CD4-positive, alpha-beta T cell (primary cell): Measurements from ENCODE around the gene LAPTM5. TPM values are rescaled to one million over a fixed set of nuclear protein-coding genes. Genes with fewer than 3 reads are reported as not detected.

ENCODE experiments used
- ATAC-seq: fragments of 200-7000 bp; cut with Tn5 transposase; one replicate; pipeline ENCODE4 v1.10.0; 2022; ENCODE audit warnings: mild to moderate bottlenecking; ENCODE audit not compliant: poor library complexity
- CTCF ChIA-PET: fragments of 350-600 bp; sonication (Branson Sonifier 250); formaldehyde crosslinking; loops from one replicate; lab custom pipeline; 2021; ENCODE audit warnings: antibody characterized with exemption, inconsistent platforms; lab: Charles Lee
- POLR2A ChIA-PET: fragments of 350-600 bp; sonication (Branson Sonifier 250); formaldehyde crosslinking; loops from one replicate; lab custom pipeline; 2021; ENCODE audit warnings: antibody characterized with exemption, inconsistent platforms; lab: Charles Lee
- DNase-seq, 14 experiments: peaks; one replicate each; pipeline ENCODE4 v3.0.0-alpha.2; 2013 to 2020; ENCODE audit warnings: mixed read lengths in 2 of 14
- H3K27ac ChIP-seq, 2 donors: one replicate each; pipeline versions ENCODE4 v1.5.1 to v1.7.0; 2013; ENCODE audit warnings: low read length in 2 of 2, low read depth in 1 of 2, mild to moderate bottlenecking in 1 of 2
- H3K27me3 ChIP-seq, 2 experiments: 1 replicate in 1 of 2; 2 replicates in 1 of 2; pipeline versions ENCODE4 v1.6.1 to v1.7.0; 2013; ENCODE audit warnings: low read length in 2 of 2, control low read depth in 1 of 2, mild to moderate bottlenecking in 1 of 2, moderate library complexity in 1 of 2; ENCODE audit not compliant: insufficient read depth in 2 of 2, control insufficient read depth in 1 of 2
- H3K36me3 ChIP-seq: one replicate; pipeline ENCODE4 v1.6.1; 2013; ENCODE audit warnings: low read length, control low read depth; ENCODE audit not compliant: insufficient read depth
- H3K4me1 ChIP-seq: one replicate; pipeline ENCODE4 v1.6.1; 2013; ENCODE audit warnings: low read length, control low read depth; ENCODE audit not compliant: insufficient read depth
- H3K4me3 ChIP-seq: one replicate; pipeline ENCODE4 v1.5.1; 2013; ENCODE audit warnings: mild to moderate bottlenecking, low read length, moderate library complexity
- H3K9me3 ChIP-seq, 2 experiments: 1 replicate in 1 of 2; 2 replicates in 1 of 2; pipeline versions ENCODE4 v1.6.1 to v1.7.0; 2013; ENCODE audit warnings: low read length in 2 of 2, mild to moderate bottlenecking in 2 of 2, control low read depth in 1 of 2, moderate library complexity in 1 of 2; ENCODE audit not compliant: control insufficient read depth in 1 of 2, insufficient read depth in 1 of 2
- H3K27ac Mint-ChIP-seq: one replicate; pipeline ENCODE4 v1.8.0; 2020; ENCODE audit warnings: mixed read lengths
- H3K27me3 Mint-ChIP-seq: one replicate; pipeline ENCODE4 v1.8.0; 2021; ENCODE audit warnings: mixed read lengths
- H3K36me3 Mint-ChIP-seq: one replicate; pipeline ENCODE4 v1.8.0; 2021; ENCODE audit warnings: low read depth, mixed read lengths
- H3K4me1 Mint-ChIP-seq: one replicate; pipeline ENCODE4 v1.8.0; 2021; ENCODE audit warnings: low read depth, mixed read lengths
- H3K4me3 Mint-ChIP-seq: one replicate; pipeline ENCODE4 v1.8.0; 2020; ENCODE audit warnings: mild to moderate bottlenecking, mixed read lengths
- H3K9me3 Mint-ChIP-seq: one replicate; pipeline ENCODE4 v1.8.0; 2020; ENCODE audit warnings: mixed read lengths
- CTCF ChIP-seq: fragments of 200-600 bp; IDR thresholded peaks from one replicate; pipeline ENCODE4 v1.8.0; 2022; ENCODE audit warnings: antibody characterized with exemption, mild to moderate bottlenecking
- intact Hi-C, 2 experiments: fragments of 100-400 bp; cut with DNase I in 1 of 2; cut with micrococcal nuclease in 1 of 2; formaldehyde crosslinking; loops; one replicate each; pipeline versions ENCODE4 v1.15.1 to v1.9.0; 2023 to 2025; cut with DNase I, micrococcal nuclease
- total RNA-seq, 174 experiments: library from RNA in 2 of 174; stranded (reverse) in 2 of 174; gene quantifications; one replicate each; pipeline ENCODE4 v1.2.3 and lab custom pipeline; 2021 to 2026

LAPTM5 gene
- total RNA-seq, 2 experiments from 2014 or later = 625 to 642 TPM

- H3K27ac Mint-ChIP-seq = peak overlapping the region; percentile 96
- Histone ChIP-seq H3K9me3 (no peaks in the 10 kb centered on the region), H3K36me3 (peaks cover 53% of the 10 kb centered on the region), H3K27ac (peak overlapping the region; percentile 95 to 97), H3K4me1 (peaks cover 99% of the 10 kb centered on the region), H3K27me3 (no peaks in the 10 kb centered on the region), H3K4me3 (peak overlapping the region; percentile 34)
- H3K27me3 Mint-ChIP-seq = no peaks in the 10 kb centered on the region
- TF ChIP-seq CTCF = no peak
- POLR2A ChIA-PET = interaction anchor here (0.6 to 13.3 kb wide), 7 partner anchors 7 to 32 kb away, joined by 3 to 457 read pairs (median 5); partner anchors contain the start of gene LAPTM5
- CTCF ChIA-PET = interaction anchor here (1.6 to 2.8 kb wide), 3 partner anchors 29 to 32 kb away, joined by 7 to 15 read pairs (median 9); no protein-coding TSS in a partner anchor
- intact Hi-C loops = no loop called here
- peak overlapping the region; percentile 85 for H3K4me3 Mint-ChIP-seq
- DNase-seq (peak in 1 of 14 experiments; percentile 80), ATAC-seq (no peak)
- H3K9me3 Mint-ChIP-seq = no peaks in the 10 kb centered on the region
- H3K4me1 Mint-ChIP-seq = peaks cover 99% of the 10 kb centered on the region
- peaks cover 74% of the 10 kb centered on the region for H3K36me3 Mint-ChIP-seq
Observed at GRCh38 chr1:30750731-30751291, 6.8 kb downstream of the LAPTM5 start.

DNA sequence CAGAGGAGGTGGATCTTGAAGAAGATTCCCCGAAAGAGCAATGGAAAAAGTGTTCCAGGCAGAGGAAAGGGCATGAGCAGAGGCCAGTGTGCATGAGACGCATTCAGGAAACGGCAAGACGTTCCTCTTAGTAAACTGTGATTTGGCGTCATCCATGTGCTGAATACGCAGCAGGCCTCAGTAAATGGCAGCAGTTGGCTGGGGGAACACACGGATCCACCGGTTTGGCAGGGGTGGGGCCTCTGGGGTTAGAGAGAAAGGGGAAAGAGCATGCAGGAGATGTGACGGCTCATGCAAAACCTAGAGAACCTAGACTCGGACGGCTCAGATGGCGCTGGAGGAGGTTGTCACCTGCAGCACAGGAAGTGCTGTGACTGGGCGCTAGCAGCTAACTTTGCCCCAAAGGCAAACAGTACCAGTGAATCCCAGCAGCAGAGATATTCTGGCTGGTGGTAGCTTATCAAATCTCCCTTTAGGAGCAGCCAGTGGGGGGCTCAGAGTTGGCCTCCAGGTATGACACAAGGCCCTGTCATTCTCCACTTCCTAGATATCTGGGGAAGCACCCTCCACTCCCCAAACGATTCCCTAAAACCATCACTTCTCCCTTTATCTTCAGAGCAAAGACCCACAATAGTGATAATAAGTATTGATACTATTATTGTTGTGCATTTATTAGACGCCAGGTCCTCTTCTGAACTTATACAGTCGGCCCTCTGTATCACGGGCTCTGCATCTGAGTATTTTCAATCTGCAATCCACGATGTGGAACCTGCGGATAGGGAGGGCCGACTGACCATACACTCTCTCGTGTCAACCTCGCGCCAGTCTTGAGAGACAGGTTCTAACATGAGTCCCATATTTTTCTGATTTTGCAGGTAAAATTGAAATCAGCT is 7.6 kb downstream of the LAPTM5 start:
- ChIA-PET POLR2A (interaction anchor here (0.6 to 13.3 kb wide), 11 partner anchors 8 to 1836 kb away, joined by 3 to 457 read pairs (median 5); partner anchors contain the start of genes EPB41 and LAPTM5), CTCF (interaction anchor here (1.0 to 2.8 kb wide), 3 partner anchors 9 to 31 kb away, joined by 3 to 15 read pairs (median 9); no protein-coding TSS in a partner anchor)
- DNase-seq (peak; percentile 60 to 93 (median 74)), ATAC-seq (peak; percentile 84)
- Histone ChIP-seq H3K9me3 (no peaks in the 10 kb centered on the region), H3K36me3 (peaks cover 46% of the 10 kb centered on the region), H3K4me3 (peak overlapping the region; percentile 34), H3K27me3 (no peaks in the 10 kb centered on the region), H3K27ac (peak overlapping the region; percentile 95 to 97), H3K4me1 (peaks cover 99% of the 10 kb centered on the region)
- Mint-ChIP-seq H3K27me3 (no peaks in the 10 kb centered on the region), H3K27ac (peak overlapping the region; percentile 96), H3K4me3 (peak overlapping the region; percentile 85), H3K36me3 (peaks cover 69% of the 10 kb centered on the region), H3K4me1 (peaks cover 100% of the 10 kb centered on the region), H3K9me3 (no peaks in the 10 kb centered on the region)
- intact Hi-C loops = loop anchor here in 1 of 2 experiments (1.0 to 2.0 kb wide), 3 partner anchors 7 to 31 kb away; partner anchors contain the start of gene LAPTM5
- TF ChIP-seq CTCF = no peak
